Measurements from ENCODE around the gene PGS1. TPM values are rescaled to one million over a fixed set of nuclear protein-coding genes. Genes with fewer than 3 reads are reported as not detected.
A peak's percentile ranks its signal among the peaks of the same experiment; 100 is the strongest.

Gene PGS1
- total RNA-seq, 4 donors from 2014 or later = 12.9 to 75.4 (median 63.1) TPM

- no peaks in the 10 kb centered on the region for H3K9me3 ChIP-seq
- peak overlapping the region; percentile 67 to 71 for H3K27ac ChIP-seq
- H3K27me3 ChIP-seq = no peaks in the 10 kb centered on the region
- intact Hi-C loops (cut with DNase I; ENCODE audit: low total_unique reads) = no loop called here
- peaks cover 0 to 21% of the 10 kb centered on the region in 2 donors for H3K4me1 ChIP-seq
- no peak for TF ChIP-seq POLR2A (IDR thresholded peaks at IDR 0.05)
- TF ChIP-seq, protein P1, sequence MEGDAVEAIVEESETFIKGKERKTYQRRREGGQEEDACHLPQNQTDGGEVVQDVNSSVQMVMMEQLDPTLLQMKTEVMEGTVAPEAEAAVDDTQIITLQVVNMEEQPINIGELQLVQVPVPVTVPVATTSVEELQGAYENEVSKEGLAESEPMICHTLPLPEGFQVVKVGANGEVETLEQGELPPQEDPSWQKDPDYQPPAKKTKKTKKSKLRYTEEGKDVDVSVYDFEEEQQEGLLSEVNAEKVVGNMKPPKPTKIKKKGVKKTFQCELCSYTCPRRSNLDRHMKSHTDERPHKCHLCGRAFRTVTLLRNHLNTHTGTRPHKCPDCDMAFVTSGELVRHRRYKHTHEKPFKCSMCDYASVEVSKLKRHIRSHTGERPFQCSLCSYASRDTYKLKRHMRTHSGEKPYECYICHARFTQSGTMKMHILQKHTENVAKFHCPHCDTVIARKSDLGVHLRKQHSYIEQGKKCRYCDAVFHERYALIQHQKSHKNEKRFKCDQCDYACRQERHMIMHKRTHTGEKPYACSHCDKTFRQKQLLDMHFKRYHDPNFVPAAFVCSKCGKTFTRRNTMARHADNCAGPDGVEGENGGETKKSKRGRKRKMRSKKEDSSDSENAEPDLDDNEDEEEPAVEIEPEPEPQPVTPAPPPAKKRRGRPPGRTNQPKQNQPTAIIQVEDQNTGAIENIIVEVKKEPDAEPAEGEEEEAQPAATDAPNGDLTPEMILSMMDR (IDR thresholded peaks at IDR 0.05) = no peak
- no peak overlapping the region for H3K4me3 ChIP-seq
- H3K36me3 ChIP-seq = no peaks in the 10 kb centered on the region
- DNase-seq = peak; percentile 61 to 74
These were observed 9.8 kb downstream of the PGS1 start for GRCh38 chr17:78387977-78388941.

GRCh38 chr17:78390241-78391050 lies 12.0 kb downstream of the PGS1 start:
- TF ChIP-seq, protein P1 (IDR thresholded peaks at IDR 0.05) = peak in 1 of 4 experiments; percentile 24
- TF ChIP-seq POLR2A (IDR thresholded peaks at IDR 0.05) = no peak
- Histone ChIP-seq H3K27me3 (no peaks in the 10 kb centered on the region), H3K4me3 (no peak overlapping the region), H3K27ac (peak overlapping the region; percentile 49 to 58), H3K36me3 (no peaks in the 10 kb centered on the region), H3K9me3 (no peaks in the 10 kb centered on the region), H3K4me1 (peaks cover 0 to 11% of the 10 kb centered on the region in 2 donors)
- peak; percentile 49 to 57 for DNase-seq
- intact Hi-C loops (cut with DNase I; ENCODE audit: low total_unique reads) = no loop called here

DNA sequence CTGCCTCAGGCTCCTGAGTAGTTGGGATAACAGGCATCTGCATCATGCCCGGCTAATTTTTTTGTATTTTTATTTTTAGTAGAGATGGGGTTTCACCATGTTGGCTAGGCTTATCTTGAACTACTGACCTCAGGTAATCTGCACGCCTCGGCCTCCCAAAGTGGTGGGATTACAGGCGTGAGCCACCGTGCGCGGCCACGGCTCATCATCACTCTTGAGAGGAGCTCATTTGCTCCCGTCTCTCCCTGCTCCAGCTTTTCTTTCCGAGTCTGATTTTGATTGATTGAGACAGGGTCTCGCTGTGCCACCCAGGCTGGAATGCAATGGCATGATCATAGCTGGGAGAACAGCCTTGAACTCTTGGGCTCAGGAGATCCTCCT lies 12.6 kb downstream of the PGS1 start:
- H3K4me1 ChIP-seq = peaks cover 0 to 11% of the 10 kb centered on the region in 2 donors
- DNase-seq = no peak
- no peak overlapping the region for H3K4me3 ChIP-seq
- intact Hi-C loops (cut with DNase I; ENCODE audit: low total_unique reads) = no loop called here
- H3K9me3 ChIP-seq = no peaks in the 10 kb centered on the region
- no peaks in the 10 kb centered on the region for H3K27me3 ChIP-seq
- peak overlapping the region in 1 of 2 donors; percentile 58 for H3K27ac ChIP-seq
- H3K36me3 ChIP-seq = no peaks in the 10 kb centered on the region
- TF ChIP-seq POLR2A (IDR thresholded peaks at IDR 0.05) = no peak
- TF ChIP-seq, protein P1 (IDR thresholded peaks at IDR 0.05) = no peak

- no peaks in the 10 kb centered on the region for H3K9me3 ChIP-seq
- no peak overlapping the region for H3K4me3 ChIP-seq
- intact Hi-C loops (cut with DNase I; ENCODE audit: low total_unique reads) = no loop called here
- H3K27me3 ChIP-seq = no peaks in the 10 kb centered on the region
- peak overlapping the region in 1 of 2 donors; percentile 43 for H3K27ac ChIP-seq
- TF ChIP-seq POLR2A (IDR thresholded peaks at IDR 0.05) = no peak
- TF ChIP-seq, protein P1 (IDR thresholded peaks at IDR 0.05) = no peak
- no peaks in the 10 kb centered on the region for H3K36me3 ChIP-seq
- H3K4me1 ChIP-seq = peaks cover 0 to 11% of the 10 kb centered on the region in 2 donors
- no peak for DNase-seq
These were observed 13.4 kb downstream of the PGS1 start for GRCh38 chr17:78391843-78392242.

Measured in uterus (tissue), 4 donors.